Measurements from ENCODE around the gene COL4A2. TPM values are rescaled to one million over a fixed set of nuclear protein-coding genes. Genes with fewer than 3 reads are reported as not detected.

The COL4A2 gene
- total RNA-seq, 1 donor from 2014 or later: 60.9 TPM

- Mint-ChIP-seq H3K27me3 (ENCODE audit: unreplicated experiment) (peaks cover 3% of the 10 kb centered on the region), H3K4me3 (ENCODE audit: unreplicated experiment) (no peak overlapping the region), H3K36me3 (ENCODE audit: unreplicated experiment) (no peaks in the 10 kb centered on the region), H3K4me1 (ENCODE audit: low read depth, unreplicated experiment) (peaks cover 9% of the 10 kb centered on the region), H3K27ac (ENCODE audit: unreplicated experiment) (no peak overlapping the region), H3K9me3 (ENCODE audit: unreplicated experiment) (peaks cover 2% of the 10 kb centered on the region)
- TF ChIP-seq CTCF (IDR thresholded peaks at IDR 0.05; ENCODE audit: partially characterized antibody, unreplicated experiment): no peak
- DNase-seq: no peak
These were observed 47.8 kb downstream of the COL4A2 start for GRCh38 chr13:110354715-110355473.

- no peak for DNase-seq
- H3K27ac Mint-ChIP-seq (ENCODE audit: unreplicated experiment): no peak overlapping the region
- TF ChIP-seq CTCF (IDR thresholded peaks at IDR 0.05; ENCODE audit: partially characterized antibody, unreplicated experiment): no peak
- H3K4me3 Mint-ChIP-seq (ENCODE audit: unreplicated experiment): no peak overlapping the region
- peaks cover 17% of the 10 kb centered on the region for H3K4me1 Mint-ChIP-seq (ENCODE audit: low read depth, unreplicated experiment)
- peaks cover 5% of the 10 kb centered on the region for H3K27me3 Mint-ChIP-seq (ENCODE audit: unreplicated experiment)
- H3K36me3 Mint-ChIP-seq (ENCODE audit: unreplicated experiment): no peaks in the 10 kb centered on the region
- H3K9me3 Mint-ChIP-seq (ENCODE audit: unreplicated experiment): peaks cover 2% of the 10 kb centered on the region
These were observed 49.3 kb downstream of the COL4A2 start for GRCh38 chr13:110356362-110356761.

GRCh38 chr13:110358381-110358780 is 51.3 kb downstream of the COL4A2 start:
- Mint-ChIP-seq H3K4me3 (ENCODE audit: unreplicated experiment) (no peak overlapping the region), H3K36me3 (ENCODE audit: unreplicated experiment) (no peaks in the 10 kb centered on the region), H3K4me1 (ENCODE audit: low read depth, unreplicated experiment) (peaks cover 19% of the 10 kb centered on the region), H3K27me3 (ENCODE audit: unreplicated experiment) (peaks cover 5% of the 10 kb centered on the region), H3K27ac (ENCODE audit: unreplicated experiment) (no peak overlapping the region), H3K9me3 (ENCODE audit: unreplicated experiment) (peaks cover 1% of the 10 kb centered on the region)
- DNase-seq: no peak
- TF ChIP-seq CTCF (IDR thresholded peaks at IDR 0.05; ENCODE audit: partially characterized antibody, unreplicated experiment): no peak

GRCh38 chr13:110359840-110360301 is 52.8 kb downstream of the COL4A2 start:
- no peak overlapping the region for H3K27ac Mint-ChIP-seq (ENCODE audit: unreplicated experiment)
- peaks cover 17% of the 10 kb centered on the region for H3K4me1 Mint-ChIP-seq (ENCODE audit: low read depth, unreplicated experiment)
- no peak for TF ChIP-seq CTCF (IDR thresholded peaks at IDR 0.05; ENCODE audit: partially characterized antibody, unreplicated experiment)
- H3K27me3 Mint-ChIP-seq (ENCODE audit: unreplicated experiment): peaks cover 5% of the 10 kb centered on the region
- peaks cover 1% of the 10 kb centered on the region for H3K9me3 Mint-ChIP-seq (ENCODE audit: unreplicated experiment)
- DNase-seq: no peak
- H3K4me3 Mint-ChIP-seq (ENCODE audit: unreplicated experiment): no peak overlapping the region
- H3K36me3 Mint-ChIP-seq (ENCODE audit: unreplicated experiment): no peaks in the 10 kb centered on the region

GRCh38 chr13:110360598-110360997 is 53.5 kb downstream of the COL4A2 start:
- peaks cover 1% of the 10 kb centered on the region for H3K9me3 Mint-ChIP-seq (ENCODE audit: unreplicated experiment)
- H3K36me3 Mint-ChIP-seq (ENCODE audit: unreplicated experiment): no peaks in the 10 kb centered on the region
- no peak overlapping the region for H3K27ac Mint-ChIP-seq (ENCODE audit: unreplicated experiment)
- H3K27me3 Mint-ChIP-seq (ENCODE audit: unreplicated experiment): peaks cover 5% of the 10 kb centered on the region
- peaks cover 17% of the 10 kb centered on the region for H3K4me1 Mint-ChIP-seq (ENCODE audit: low read depth, unreplicated experiment)
- DNase-seq: no peak
- no peak overlapping the region for H3K4me3 Mint-ChIP-seq (ENCODE audit: unreplicated experiment)
- no peak for TF ChIP-seq CTCF (IDR thresholded peaks at IDR 0.05; ENCODE audit: partially characterized antibody, unreplicated experiment)
